Fibroblast of the conjunctiva (primary cell): ENCODE results near the gene RPN2.

Source experiments
- DNase-seq: peaks from one replicate; pipeline ENCODE4 v3.0.0-alpha.2; 2010; ENCODE audit warnings: low read depth

Gene RPN2

DNA sequence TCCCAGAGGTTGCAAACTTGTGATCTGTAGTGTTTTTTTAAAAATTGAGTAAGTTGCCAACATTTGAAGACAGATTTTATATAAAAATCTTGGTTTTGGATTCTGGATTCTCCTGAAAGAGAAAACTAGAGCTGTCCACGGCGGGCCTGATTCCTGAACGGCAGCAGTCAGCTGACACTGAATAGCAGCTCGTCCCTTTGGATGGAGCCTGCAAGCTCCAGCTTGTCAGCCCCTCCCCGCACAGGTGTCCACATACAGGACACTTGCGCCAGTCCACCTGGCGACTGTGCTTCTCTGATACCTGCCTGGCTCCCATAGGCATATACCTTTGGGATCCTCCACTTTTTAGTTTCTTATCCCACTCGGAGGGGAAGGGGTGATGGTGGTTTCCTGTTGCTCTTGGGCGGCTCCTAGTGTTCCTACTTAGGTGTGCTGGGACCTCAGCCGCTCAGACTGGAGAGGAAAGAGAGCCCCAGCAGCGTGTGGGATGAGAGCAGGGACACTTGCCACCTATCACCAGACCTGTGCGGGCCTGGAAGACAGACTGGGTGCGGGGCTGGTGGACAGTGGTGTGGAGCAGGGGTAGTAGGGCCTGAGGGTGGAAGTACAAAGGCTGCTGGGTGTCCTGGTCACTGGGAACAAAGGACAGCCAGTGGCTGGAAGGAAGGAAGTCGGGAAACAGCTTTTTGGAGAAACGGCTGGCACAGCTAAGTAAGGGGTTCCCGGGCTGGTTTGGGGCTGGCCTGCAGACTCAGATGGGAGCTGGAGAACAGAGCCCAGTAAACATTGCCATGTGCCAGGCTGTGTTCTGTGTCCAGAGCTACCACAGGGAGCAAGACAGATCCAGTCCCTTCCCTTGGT, 64.2 kb downstream of the RPN2 start:
- no peak for DNase-seq

DNA sequence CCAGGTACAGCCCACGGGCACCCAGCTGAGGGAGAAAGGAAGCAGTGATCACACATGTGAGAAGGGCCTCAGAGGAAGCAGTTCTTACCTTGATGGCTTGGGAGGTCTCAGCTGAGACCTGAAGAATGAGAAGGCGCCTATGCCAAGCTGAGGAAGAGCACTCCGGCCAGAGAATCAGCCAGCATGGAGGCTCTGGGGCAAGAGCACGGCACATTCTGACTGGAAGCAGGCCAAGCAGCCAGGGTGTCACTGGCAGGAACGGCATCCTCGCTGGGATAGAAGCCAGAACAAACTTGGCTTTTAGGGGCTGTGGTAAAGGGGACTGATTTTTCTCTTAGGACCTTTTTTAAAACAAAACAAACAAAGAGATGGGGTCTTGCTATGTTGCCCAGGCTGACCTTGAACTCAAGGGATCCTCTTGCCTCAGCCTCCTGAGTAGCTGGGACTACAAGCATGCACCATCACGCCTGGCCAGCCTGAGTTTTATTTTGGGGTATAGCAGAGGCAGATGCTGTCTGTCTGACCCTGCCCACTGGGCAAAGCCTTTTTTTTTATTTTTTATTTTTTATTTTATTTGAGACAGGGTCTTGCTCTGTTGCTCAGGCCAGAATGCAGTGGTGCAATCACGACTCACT, 64.9 kb downstream of the RPN2 start:
- DNase-seq, result no peak

DNA sequence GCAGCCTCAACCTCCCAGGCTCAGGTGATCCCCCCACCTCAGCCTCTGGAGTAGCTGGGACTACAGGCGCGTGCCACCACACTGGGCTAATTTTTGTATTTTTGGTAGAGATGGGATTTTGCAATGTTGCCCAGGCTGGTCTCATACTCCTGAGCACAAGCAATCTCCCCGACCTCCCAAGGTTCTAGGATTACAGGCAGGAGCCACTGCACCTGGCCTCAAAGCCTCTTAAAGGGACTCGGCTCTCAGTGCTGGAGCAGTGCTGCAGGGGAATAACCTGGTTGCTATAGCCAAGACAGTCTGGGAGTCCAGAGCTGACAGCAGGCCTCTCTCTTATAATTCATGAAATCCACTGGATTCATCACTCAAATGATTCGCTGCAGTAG, 65.4 kb downstream of the RPN2 start:
- no peak for DNase-seq

DNA sequence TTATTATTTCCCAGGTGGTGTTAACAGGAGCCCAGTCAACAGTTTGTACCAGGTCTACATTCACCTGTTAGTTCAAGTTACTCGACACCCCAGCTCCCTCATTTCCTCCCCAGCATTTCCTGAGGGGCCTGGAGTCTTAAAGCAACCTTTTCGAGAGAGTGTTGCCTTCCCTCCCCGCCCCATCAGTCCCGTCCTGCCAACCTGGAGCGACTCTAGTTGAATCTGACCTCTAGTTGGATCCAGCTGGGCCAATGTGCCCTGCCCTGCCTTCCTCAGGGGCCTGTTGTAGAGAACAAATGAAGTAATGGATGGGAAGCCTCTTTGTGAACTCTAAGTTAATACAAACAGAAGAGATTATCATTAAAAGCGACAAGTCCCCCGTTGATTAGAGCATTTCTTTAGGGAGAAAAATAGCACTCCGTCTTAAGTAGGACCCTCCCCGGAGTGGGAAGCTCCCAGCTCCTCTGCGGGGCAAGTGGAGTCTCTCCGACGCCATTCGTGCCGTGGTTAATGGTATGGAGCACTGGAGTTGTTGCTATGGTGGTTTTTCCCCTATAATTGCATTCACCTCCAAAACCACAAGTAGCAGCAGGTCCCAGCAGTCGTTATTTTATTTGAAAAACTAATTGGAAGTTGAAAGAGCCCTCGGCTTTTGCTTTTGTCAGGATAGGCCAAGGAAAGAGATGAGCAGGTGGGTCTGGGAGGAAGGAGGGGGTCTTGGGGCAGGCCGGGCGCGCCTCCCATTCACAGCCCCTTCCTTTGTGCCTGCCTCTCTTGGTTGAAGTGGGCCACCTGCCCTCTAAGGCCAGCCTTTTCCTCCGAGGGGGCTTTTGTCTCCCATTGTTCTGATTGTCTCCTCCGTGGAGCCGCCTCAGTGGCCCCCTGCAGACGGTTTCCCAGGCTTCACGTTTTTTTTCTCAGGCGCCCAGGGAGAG, 66.4 kb downstream of the RPN2 start:
- DNase-seq, result no peak

DNA sequence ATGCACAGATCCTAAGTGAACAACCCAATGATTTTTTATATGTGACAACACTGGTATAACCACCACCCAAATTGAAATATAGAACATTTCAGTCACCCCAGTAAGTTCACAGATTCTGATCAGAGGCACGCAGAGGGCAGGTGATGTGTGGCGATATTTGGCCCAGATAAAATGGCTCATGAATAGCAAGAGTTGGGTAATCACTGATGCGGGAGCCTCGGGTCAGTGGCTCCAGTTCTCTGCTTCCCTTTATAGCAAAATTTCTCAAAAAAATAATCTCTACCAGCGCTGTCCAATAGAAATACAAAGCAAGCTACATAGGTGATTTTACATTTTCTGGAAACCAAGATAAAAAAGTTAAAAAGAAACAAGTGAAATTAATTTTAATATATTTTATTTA, 67.6 kb downstream of the RPN2 start:
- no peak for DNase-seq

DNA sequence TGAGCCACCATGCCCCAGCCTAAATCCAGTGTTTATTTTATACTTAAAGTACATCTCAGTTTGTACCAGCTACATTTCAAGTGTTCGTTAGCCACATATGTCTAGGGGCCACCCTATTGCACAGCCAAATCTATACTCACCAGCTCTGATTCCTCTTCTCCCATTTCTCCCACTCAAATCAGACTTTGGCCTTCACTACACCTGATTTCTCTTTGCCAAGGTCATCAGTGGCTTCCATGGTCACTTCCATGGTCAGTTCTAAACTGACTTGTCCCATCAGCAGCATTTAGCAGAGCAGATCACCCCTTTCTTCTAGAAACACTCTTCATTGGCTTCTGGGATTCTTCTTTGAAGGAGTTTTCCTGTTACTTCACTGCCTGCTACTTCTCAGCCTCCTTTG, 68.4 kb downstream of the RPN2 start:
- no peak for DNase-seq

DNA sequence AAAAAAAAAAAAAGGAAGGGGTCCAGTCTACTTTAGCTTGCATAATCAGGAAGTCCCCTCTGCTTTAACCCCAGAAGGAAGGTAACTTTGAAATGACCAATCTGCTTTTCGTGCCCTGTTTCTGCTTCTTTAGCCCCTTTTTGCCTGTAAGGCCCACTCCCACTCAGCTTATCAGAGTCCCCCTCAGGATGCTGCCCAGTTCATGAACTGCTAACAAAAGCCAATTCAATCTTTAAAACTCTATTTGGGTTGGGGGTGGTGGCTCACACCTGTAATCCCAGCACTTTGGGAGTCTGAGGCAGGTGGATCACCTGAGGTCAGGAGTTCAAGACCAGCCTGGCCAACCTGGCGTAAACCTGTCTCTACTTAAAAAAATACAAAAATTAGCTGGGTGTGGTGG, 70.2 kb downstream of the RPN2 start:
- DNase-seq, result no peak

DNA sequence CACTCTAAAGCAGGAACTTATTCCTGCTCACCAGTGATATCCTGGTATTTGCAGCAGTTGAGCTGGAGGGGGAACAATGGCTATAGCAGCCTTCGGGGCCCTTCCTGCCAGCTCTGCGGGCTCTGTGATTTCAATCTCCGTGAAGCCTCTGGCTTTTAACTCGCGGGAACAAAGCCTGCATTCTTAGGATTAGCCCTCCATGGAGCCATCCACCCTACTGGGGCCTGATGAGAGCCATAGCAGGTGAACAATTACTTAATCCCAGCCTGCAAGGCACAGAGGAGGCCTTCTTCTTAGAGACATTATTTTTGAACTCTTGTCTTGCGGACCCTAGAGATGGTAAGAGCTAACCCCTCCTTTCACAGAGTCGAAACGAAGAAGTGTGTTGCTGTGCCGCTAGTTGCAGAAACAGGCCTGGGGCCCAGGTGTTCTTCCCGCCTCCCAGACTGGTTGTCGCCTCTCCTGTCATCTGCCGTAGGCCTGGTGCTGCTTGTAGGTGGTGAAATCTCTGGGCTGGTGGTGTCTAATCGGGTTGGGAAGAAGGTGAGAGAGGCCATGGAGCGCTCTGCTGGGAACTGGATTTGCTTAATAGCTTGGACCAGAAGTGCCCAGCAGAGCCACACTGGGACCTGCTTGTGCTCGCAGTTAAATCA, 72.8 kb downstream of the RPN2 start:
- no peak for DNase-seq

DNA sequence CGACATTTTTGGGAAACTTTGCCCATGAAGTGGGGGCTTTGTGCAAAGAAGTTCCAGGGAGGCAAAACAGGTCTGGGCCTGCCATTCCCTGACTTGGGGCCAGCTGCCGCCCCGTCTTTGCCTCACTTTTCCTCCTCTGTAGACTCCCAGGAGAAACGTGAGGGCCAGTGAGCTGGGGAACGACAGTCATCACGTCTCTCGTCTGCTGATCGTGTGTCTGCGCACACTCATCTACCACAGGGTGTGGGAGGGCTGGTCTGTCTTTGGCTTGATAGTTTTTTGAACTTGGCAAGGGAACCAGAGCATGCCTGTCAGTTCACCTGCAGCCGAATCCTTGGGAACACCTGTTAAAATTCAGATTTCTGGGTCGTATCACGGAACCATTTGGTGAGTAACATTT, 74.0 kb downstream of the RPN2 start:
- no peak for DNase-seq

DNA sequence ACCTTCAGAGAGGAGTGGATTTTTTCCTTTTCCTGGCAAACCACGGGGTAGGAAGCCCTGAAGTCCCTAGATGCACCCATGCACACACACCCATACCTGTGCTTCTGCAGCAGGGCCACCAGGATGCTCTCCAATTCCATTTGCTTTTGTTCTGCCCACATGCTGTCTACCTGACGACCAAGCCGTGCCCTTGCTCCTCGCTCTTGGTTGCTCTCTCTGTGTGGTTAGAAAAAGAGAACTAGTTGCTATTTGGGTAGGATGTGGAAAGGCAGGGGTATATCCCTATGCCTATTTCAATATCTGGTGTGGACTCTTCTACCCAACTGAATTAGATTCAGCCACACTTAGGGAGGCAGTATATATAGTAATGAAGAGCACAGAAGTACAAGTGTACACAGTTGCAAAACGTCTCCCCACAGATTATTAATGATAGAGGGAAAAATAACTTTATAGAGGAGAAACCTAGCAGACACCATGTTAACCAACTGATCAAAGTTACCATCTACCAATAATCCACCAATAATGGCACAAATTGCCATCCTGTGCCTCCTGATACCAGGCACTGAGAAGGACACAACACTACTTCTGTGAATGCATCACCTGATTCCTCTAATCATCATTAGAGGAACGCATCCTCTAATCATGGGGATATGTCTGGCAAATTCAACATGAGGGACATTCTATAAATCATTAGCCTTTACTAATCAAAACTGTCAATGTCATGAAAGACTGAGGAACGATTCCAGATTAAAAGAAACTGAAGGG, 75.2 kb downstream of the RPN2 start:
- DNase-seq, result no peak

DNA sequence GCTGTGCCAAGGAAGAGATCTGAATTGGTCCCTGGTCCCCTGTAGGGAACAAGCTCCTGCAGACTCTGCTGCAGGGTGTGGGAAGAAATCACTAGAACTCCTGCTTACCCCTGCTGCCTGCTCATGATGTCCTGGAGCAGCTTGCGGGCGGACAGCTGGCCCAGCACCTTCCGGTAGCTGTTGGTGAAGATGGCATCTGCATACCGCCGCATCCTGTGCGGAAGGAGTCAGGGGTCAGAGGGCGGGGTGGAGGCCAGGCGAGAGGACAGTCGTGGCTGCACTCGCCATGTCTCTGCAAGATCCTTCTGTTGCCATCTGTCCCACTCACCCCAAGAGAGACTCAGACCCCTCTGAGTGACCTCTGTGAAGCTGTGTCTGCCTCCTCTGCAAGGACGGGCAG, 77.2 kb downstream of the RPN2 start:
- DNase-seq, result no peak

DNA sequence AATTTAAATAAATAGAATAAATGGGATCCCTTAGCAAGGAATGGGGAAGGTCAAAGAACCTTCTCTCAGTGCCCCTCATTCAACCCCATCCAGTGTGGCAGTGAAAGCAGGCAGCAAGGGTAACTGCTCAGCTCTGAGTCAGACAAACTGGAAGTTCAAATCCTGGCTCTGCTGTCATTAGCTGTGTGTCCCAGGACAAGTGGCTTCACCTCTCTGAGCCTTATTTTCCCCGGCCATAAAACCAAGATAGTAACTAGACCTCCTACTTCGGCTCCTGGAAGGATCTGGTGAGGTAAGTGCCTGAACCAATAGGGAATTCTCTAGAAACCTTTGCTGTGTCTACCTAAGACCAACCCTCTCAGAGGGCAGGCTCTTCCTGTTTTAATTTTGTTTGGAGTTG, 78.4 kb downstream of the RPN2 start:
- no peak for DNase-seq

DNA sequence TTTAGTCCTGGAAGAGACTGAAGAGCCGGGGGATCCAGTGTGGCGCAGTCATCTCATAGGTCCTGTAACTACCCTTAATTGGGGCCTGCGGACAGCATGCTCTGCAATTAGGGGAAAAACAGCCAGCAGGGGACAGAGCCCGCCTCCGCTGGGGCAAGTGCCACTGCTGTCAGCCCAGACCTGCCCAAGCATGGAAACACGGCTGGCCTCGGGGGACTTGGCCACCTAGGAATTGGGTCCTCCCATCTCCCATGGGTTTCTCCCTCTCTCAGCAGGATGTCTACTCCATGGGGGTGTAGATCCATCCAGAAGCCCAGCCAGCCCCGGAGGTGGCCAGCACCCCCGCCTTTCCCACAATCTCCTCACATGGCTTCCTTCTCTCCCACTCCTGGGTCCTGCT, 78.9 kb downstream of the RPN2 start:
- DNase-seq, result no peak

DNA sequence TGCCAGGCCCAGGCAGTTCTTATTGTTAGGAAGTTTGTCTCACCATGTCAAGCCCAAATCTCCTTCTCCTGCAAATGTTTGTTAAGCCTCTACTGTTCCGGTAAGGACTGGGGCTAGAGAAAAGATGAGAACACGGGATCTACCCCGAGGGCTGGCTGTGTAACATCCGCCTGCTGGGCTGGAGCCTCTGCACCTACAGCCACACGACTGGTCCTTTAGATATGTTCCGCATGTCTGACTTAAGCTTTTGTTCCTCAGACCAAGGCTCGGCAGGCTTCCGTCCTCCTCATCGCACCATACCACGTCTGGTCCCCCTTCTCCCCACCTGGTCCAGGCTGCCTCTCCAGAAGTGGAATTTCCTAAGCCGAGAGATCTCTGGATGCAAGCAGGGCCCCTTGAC, 79.9 kb downstream of the RPN2 start:
- no peak for DNase-seq

DNA sequence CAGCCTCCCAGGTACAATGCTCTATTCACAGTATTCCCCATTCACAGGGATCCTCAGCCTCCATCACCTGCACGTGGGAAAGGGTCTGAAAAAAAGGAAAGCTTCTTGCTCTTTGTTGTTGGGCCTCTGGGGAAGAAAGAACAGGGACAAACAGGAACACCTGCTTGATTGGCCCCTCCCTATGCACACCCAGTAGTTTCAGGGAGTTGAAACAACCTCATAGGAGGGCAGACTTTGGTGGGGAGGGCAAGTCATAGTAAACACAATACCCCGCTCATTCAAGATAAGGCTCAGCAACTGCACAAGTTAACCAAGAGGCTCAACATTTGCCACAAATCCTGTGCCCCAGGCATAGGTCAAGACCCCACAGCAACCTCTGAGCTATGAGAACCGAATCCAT, 80.7 kb downstream of the RPN2 start:
- DNase-seq, result no peak

DNA sequence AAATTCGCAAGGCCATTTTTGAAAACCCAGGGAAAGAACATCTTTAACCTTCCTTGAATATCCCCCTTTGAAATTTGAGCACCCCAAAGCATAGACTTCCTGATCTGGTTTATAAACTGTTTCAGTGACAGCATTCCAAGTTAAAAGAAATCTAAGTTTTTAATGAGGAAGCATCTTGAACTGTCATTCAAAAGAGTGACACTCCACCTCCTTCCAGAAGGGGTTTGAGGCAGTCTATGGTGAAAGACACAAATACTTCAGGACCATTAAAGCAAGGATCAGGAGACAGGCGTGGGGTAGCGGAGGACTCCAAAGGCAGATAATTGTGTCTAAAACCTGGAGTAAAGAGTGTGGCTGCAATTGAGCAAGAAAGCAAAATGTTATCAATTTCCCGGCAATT, 81.8 kb downstream of the RPN2 start:
- DNase-seq, result no peak

DNA sequence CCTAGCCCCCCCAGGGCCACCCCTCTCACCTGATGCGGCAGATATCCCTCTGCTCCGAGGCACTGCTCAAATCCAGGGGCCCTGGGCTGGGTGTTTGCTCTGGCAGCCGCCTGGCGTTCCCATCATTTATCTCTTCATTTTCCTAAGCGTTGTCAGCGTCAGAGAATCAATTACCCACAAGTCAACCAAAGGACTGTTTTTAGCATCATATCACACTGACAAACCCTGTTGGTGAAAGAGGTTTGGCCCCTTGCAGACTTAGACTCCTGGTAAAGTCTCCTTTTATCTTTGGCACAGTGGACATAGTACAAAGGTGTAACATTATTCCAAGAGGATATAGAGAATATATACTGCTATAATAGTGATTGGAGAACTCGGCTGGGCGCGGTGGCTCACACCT, 82.6 kb downstream of the RPN2 start, which contains the start of gene GHRH:
Gene GHRH, minus strand, starts transcription at position 101 of the 400 bp plus-strand sequence. CDS start 4,925 bp downstream, outside the sequence.
- no peak for DNase-seq

DNA sequence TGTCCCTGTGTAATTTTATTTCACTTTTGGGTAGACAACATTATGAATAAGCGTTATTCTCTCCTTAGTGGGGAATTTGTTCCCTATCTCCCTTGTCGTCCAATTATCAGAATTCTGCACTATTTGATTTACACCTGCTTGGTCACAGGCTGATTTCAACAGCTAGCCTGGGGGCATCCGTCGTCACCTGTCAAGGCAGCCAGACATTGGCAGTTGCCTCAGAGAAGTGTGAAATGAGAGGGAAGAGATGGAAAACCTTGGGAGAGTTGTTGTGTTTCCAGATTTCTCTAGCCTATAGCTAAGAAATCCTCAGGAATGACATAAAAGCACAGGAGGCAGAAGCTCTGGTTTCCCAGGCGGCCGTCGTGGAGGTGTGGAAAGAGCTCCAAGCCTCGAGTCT, 83.4 kb downstream of the RPN2 start:
- DNase-seq, result no peak

DNA sequence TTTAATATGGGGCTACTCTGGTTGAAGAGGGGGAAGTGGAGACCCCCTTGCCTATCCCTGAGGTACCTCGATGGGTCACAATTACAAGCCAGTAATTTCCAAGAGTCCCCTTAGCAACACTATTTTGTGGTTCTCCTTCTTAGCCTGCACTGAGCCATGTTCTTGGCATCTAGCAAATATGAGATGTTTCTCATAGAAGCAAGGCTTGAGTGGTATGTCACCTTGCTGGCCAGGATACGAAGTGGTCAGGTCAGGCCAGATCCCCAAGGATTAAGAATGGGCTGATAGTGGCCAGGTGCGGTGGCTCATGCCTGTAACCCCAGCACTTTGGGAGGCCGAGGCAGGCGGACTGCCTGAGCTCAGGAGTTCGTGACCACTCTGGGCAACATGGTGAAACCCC, 84.6 kb downstream of the RPN2 start:
- DNase-seq, result no peak

DNA sequence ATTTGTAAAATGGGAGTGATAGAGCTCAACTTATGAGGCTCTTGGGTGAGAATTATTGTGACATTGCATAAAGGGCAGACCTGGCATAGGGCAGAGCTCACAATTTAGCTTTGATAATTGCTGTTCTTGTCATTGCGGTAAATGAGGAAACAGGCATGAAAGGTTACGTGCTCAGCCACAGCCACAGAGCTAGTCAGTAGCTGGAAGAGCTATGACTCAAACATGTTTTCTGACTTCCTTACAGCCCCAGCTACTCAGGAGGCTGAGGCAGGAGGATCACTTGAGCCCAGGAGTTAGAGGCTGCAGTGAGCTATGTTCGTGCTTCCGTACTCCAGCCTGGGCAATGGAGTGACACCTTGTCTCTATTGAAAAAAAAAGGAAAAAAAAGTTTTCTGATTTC, 86.0 kb downstream of the RPN2 start:
- no peak for DNase-seq

DNA sequence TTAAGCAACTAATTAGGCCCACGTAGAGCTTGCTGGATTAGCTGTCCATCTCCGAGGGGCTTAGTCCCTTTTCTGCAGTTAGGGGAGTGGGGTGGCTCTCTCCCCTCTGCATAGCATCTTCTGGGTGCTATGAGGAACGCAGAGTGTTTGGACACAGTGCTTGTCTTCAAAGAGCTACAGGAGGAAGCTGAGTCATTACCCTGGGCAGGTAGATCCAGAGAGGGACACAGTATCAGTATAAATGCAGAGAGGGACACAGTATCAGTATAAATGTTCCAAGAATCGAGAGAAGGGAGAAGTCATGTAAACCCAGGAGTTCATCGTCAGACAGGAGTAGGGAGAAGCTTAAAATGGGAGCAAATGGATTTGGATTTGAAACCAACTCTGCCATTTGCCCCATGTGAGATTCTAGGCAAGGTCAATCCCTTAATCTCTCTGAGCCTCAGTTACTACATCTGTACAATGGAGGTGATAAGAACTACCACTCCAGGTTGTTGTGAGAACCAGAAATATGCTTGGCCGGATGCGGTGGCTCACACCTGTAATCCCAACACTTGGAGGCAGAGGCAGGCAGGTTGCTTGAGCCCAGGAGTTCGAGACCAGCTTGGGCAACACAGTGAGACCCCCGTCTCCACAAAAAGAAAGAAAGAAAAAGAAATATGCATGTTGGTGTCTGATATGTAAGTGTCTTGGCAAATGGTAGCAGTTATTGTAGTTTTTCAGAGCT, 88.0 kb downstream of the RPN2 start:
- no peak for DNase-seq
